ENCODE measurements around the gene MMP1. TPM values are rescaled to one million over a fixed set of nuclear protein-coding genes. Genes with fewer than 3 reads are reported as not detected.

MMP1 gene
- total and polyA plus RNA-seq, 2 of the 13 experiments (the other 11 are each of a cell fraction or from before 2014, with no cell fraction given), result 0.09 to 0.21 TPM

- H3K9me3 ChIP-seq (ENCODE audit: low read length), result no peaks in the 10 kb centered on the region
- H3K36me3 ChIP-seq (replicated peaks in 1 of 2; ENCODE audit: control insufficient read depth in 1 of 2, insufficient read depth in 2 of 2, low read length in 2 of 2), result no peaks in the 10 kb centered on the region
- no peak overlapping the region for H3K27ac ChIP-seq (ENCODE audit: extremely low read length, insufficient read depth, low read length)
- 14% methylated on average over 5 of the region's 5 CpGs for WGBS (ENCODE audit: low lambda C conversion rate)
- no peaks in the 10 kb centered on the region for H3K79me2 ChIP-seq (ENCODE audit: insufficient read depth, low read length)
- no peaks in the 10 kb centered on the region for H3K4me1 ChIP-seq (ENCODE audit: insufficient read depth, low read length)
- DNase-seq (ENCODE audit: low spot score), result no peak
- ChIA-PET POLR2A (no interaction called here), CTCF (ENCODE audit: low intra/inter-chr PET ratio, low total read pairs) (no interaction called here)
- H3K9ac ChIP-seq (ENCODE audit: insufficient read depth, low read depth, low read length), result no peak overlapping the region
- ATAC-seq, result no peak
- no peak overlapping the region for H3K4me2 ChIP-seq (ENCODE audit: low read depth, low read length)
- no peak overlapping the region for H2AFZ ChIP-seq (ENCODE audit: low read length)
- no peaks in the 10 kb centered on the region for H3K27me3 ChIP-seq (ENCODE audit: control insufficient read depth in 1 of 2, insufficient read depth in 2 of 2, low read length in 2 of 2)
- no TSS peak for BruUV-seq (replicated peaks)
- H3K4me3 ChIP-seq (replicated peaks in 1 of 3; ENCODE audit: insufficient read depth in 1 of 3, low read depth in 2 of 3, low read length in 3 of 3), result no peak overlapping the region
- intact Hi-C loops (cut with micrococcal nuclease; ENCODE audit: unreplicated experiment) (no loop called here), in situ Hi-C loops (cut with HindIII; ENCODE audit: extremely low pct_ligation_motif_present, low pct_unique_long_range_greater_than_20kb) (no loop called here)
- FAIRE-seq, result no peak
- H4K20me1 ChIP-seq (ENCODE audit: insufficient read depth, low read length), result no peaks in the 10 kb centered on the region
- TF ChIP-seq NFKB2 (CRISPR knock-in tag; IDR thresholded peaks at IDR 0.05; ENCODE audit: borderline replicate concordance), result no peak
- TF ChIP-seq MTERF4 (CRISPR knock-in tag; IDR thresholded peaks at IDR 0.05), result no peak
- TF ChIP-seq RARG (CRISPR knock-in tag; IDR thresholded peaks at IDR 0.05; ENCODE audit: low read depth), result no peak
- no peak for TF ChIP-seq ZNF839 (CRISPR knock-in tag; IDR thresholded peaks at IDR 0.05; ENCODE audit: borderline replicate concordance)
- TF ChIP-seq NFE2L1 (CRISPR knock-in tag; IDR thresholded peaks at IDR 0.05; ENCODE audit: borderline replicate concordance), result no peak
- TF ChIP-seq ZNF724P (CRISPR knock-in tag; IDR thresholded peaks at IDR 0.05; ENCODE audit: borderline replicate concordance), result no peak
- TF ChIP-seq ZNF225 (CRISPR knock-in tag; IDR thresholded peaks at IDR 0.05), result no peak
- no peak for TF ChIP-seq THRA (CRISPR knock-in tag; IDR thresholded peaks at IDR 0.05; ENCODE audit: borderline replicate concordance)
- TF ChIP-seq ZNF639 (CRISPR knock-in tag; conservative IDR thresholded peaks at IDR 0.05), result no peak
- no peak for TF ChIP-seq MLX (CRISPR knock-in tag; IDR thresholded peaks at IDR 0.05)
- no peak for TF ChIP-seq BRCA1 (CRISPR knock-in tag; IDR thresholded peaks at IDR 0.05)
- TF ChIP-seq MTA3 (CRISPR knock-in tag; IDR thresholded peaks at IDR 0.05), result no peak
- TF ChIP-seq, protein P1, sequence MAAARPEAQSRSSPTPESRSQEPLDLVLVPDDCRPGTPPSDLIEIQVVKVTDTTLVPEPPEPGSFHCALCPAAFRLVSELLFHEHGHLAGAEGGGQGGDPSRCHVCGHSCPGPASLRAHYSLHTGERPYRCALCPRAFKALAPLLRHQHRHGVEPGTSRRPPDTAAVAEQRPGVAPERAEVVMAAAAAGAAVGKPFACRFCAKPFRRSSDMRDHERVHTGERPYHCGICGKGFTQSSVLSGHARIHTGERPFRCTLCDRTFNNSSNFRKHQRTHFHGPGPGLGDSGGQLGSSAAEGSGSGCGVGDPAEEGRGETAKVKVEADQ (CRISPR knock-in tag; IDR thresholded peaks at IDR 0.05; ENCODE audit: borderline replicate concordance), result no peak
- TF ChIP-seq TARDBP (CRISPR knock-in tag; IDR thresholded peaks at IDR 0.05), result no peak
- no peak for TF ChIP-seq TCF7L2 (IDR thresholded peaks at IDR 0.05; ENCODE audit: low read depth, low read length)
- no peak for TF ChIP-seq AFF4 (CRISPR knock-in tag; IDR thresholded peaks at IDR 0.05)
- TF ChIP-seq RCOR2 (CRISPR knock-in tag; IDR thresholded peaks at IDR 0.05), result no peak
Measured at GRCh38 chr11:102840018-102840417, 42.1 kb upstream of the MMP1 start.

Data from HepG2 (cell line).